ENCODE measurements around the gene ACP7.

Gene ACP7

GRCh38 chr19:39154100-39154628, 70.0 kb downstream of the ACP7 start:
- TF ChIP-seq EZH2 (IDR thresholded peaks at IDR 0.05; ENCODE audit: borderline replicate concordance, low read depth, low read length, severe bottlenecking) = no peak
- no peak for TF ChIP-seq CTCF (IDR thresholded peaks at IDR 0.05; ENCODE audit: borderline replicate concordance, extremely low read depth, low read length, poor library complexity, severe bottlenecking)
- H4K20me1 ChIP-seq (ENCODE audit: insufficient read depth, low read length) = peaks cover 84% of the 10 kb centered on the region
- DNase-seq (no peak), ATAC-seq (ENCODE audit: insufficient read depth, low read depth) (no peak)
- no peaks in the 10 kb centered on the region for H3K27me3 ChIP-seq (ENCODE audit: insufficient read depth, low read length, poor library complexity)
- H3K9me3 ChIP-seq (ENCODE audit: insufficient read depth, low read length, severe bottlenecking) = no peaks in the 10 kb centered on the region
- peaks cover 73% of the 10 kb centered on the region for H3K79me2 ChIP-seq (ENCODE audit: insufficient read depth, low read length)
- no peak overlapping the region for H3K4me3 ChIP-seq (ENCODE audit: low read depth in 1 of 2, low read length in 2 of 2)
- H2AFZ ChIP-seq (ENCODE audit: low read depth, low read length) = no peak overlapping the region
- H3K36me3 ChIP-seq (ENCODE audit: insufficient read depth, low read length) = peaks cover 13% of the 10 kb centered on the region; the same call in 1 of the 2 replicates
- no peak overlapping the region for H3K4me2 ChIP-seq (ENCODE audit: insufficient read depth, low read length)
- no peak overlapping the region for H3K9ac ChIP-seq (ENCODE audit: low read depth, low read length)
- H3K4me1 ChIP-seq (ENCODE audit: insufficient read depth, low read length) = no peaks in the 10 kb centered on the region
- no peak overlapping the region for H3K27ac ChIP-seq (ENCODE audit: low read length)

- H3K79me2 ChIP-seq (ENCODE audit: insufficient read depth, low read length) = peaks cover 74% of the 10 kb centered on the region
- no peaks in the 10 kb centered on the region for H3K9me3 ChIP-seq (ENCODE audit: insufficient read depth, low read length, severe bottlenecking)
- H3K4me2 ChIP-seq (ENCODE audit: insufficient read depth, low read length) = no peak overlapping the region
- TF ChIP-seq EZH2 (IDR thresholded peaks at IDR 0.05; ENCODE audit: borderline replicate concordance, low read depth, low read length, severe bottlenecking) (no peak), CTCF (IDR thresholded peaks at IDR 0.05; ENCODE audit: borderline replicate concordance, extremely low read depth, low read length, poor library complexity, severe bottlenecking) (no peak)
- H3K27ac ChIP-seq (ENCODE audit: low read length) = no peak overlapping the region
- peaks cover 12% of the 10 kb centered on the region; the same call in 1 of the 2 replicates for H3K36me3 ChIP-seq (ENCODE audit: insufficient read depth, low read length)
- peaks cover 84% of the 10 kb centered on the region for H4K20me1 ChIP-seq (ENCODE audit: insufficient read depth, low read length)
- no peak overlapping the region for H3K4me3 ChIP-seq (ENCODE audit: low read depth in 1 of 2, low read length in 2 of 2)
- H3K9ac ChIP-seq (ENCODE audit: low read depth, low read length) = no peak overlapping the region
- DNase-seq (no peak), ATAC-seq (ENCODE audit: insufficient read depth, low read depth) (no peak)
- H3K27me3 ChIP-seq (ENCODE audit: insufficient read depth, low read length, poor library complexity) = no peaks in the 10 kb centered on the region
- no peaks in the 10 kb centered on the region for H3K4me1 ChIP-seq (ENCODE audit: insufficient read depth, low read length)
- no peak overlapping the region for H2AFZ ChIP-seq (ENCODE audit: low read depth, low read length)
Observed at GRCh38 chr19:39154629-39155100, 70.5 kb downstream of the ACP7 start.

- Histone ChIP-seq H3K9me3 (ENCODE audit: insufficient read depth, low read length, severe bottlenecking) (no peaks in the 10 kb centered on the region), H3K79me2 (ENCODE audit: insufficient read depth, low read length) (peaks cover 73% of the 10 kb centered on the region), H3K27me3 (ENCODE audit: insufficient read depth, low read length, poor library complexity) (no peaks in the 10 kb centered on the region), H3K9ac (ENCODE audit: low read depth, low read length) (no peak overlapping the region), H3K36me3 (ENCODE audit: insufficient read depth, low read length) (peaks cover 12% of the 10 kb centered on the region; the same call in 1 of the 2 replicates), H3K4me1 (ENCODE audit: insufficient read depth, low read length) (no peaks in the 10 kb centered on the region), H3K4me3 (ENCODE audit: low read depth in 1 of 2, low read length in 2 of 2) (no peak overlapping the region), H3K27ac (ENCODE audit: low read length) (no peak overlapping the region), H3K4me2 (ENCODE audit: insufficient read depth, low read length) (no peak overlapping the region), H2AFZ (ENCODE audit: low read depth, low read length) (no peak overlapping the region), H4K20me1 (ENCODE audit: insufficient read depth, low read length) (peaks cover 87% of the 10 kb centered on the region)
- ATAC-seq (ENCODE audit: insufficient read depth, low read depth) (no peak; the same call in 2 of the 3 replicates), DNase-seq (no peak)
- TF ChIP-seq CTCF (IDR thresholded peaks at IDR 0.05; ENCODE audit: borderline replicate concordance, extremely low read depth, low read length, poor library complexity, severe bottlenecking) = no peak
- no peak for TF ChIP-seq EZH2 (IDR thresholded peaks at IDR 0.05; ENCODE audit: borderline replicate concordance, low read depth, low read length, severe bottlenecking)
Observed at GRCh38 chr19:39155114-39155700, 71.0 kb downstream of the ACP7 start.
